Esophagus squamous epithelium (tissue), 5 donors: ENCODE measurements around the gene TNIK. TPM values are rescaled to one million over a fixed set of nuclear protein-coding genes. Genes with fewer than 3 reads are reported as not detected.

Experiments used
- DNase-seq: peaks from one replicate; lab custom pipeline; 2025; lab: John Stamatoyannopoulos, UW
- H3K27ac ChIP-seq, 4 donors: fragments of 200-600 bp; sonication (generic); one replicate each; pipeline ENCODE4 v1.5.1; 2016 to 2019; ENCODE audit warnings: mild to moderate bottlenecking in 1 of 4
- H3K27me3 ChIP-seq, 4 donors: fragments of 200-600 bp; sonication (generic); 1 replicate in 3 of 4; 2 replicates in 1 of 4; pipeline versions ENCODE4 v1.5.1 to v1.6.0; 2017 to 2021; ENCODE audit warnings: antibody characterized with exemption in 1 of 4
- H3K36me3 ChIP-seq, 3 donors: fragments of 200-600 bp; sonication (generic); one replicate each; pipeline ENCODE4 v1.5.1; 2016 to 2019
- H3K4me1 ChIP-seq, 3 donors: fragments of 200-600 bp; sonication (generic); one replicate each; pipeline ENCODE4 v1.5.1; 2017 to 2019
- H3K4me3 ChIP-seq, 4 donors: fragments of 200-600 bp; sonication (generic); 1 replicate in 3 of 4; 2 replicates in 1 of 4; pipeline ENCODE4 v1.5.1; 2016 to 2019; ENCODE audit warnings: mild to moderate bottlenecking in 2 of 4, moderate library complexity in 1 of 4
- H3K9me3 ChIP-seq, 3 donors: fragments of 200-600 bp; sonication (generic); one replicate each; pipeline ENCODE4 v1.5.1; 2016 to 2019
- CTCF ChIP-seq, 6 experiments: fragments of 450-650 bp in 4 of 6; fragments of 200-600 bp in 2 of 6; sonication (generic) in 2 of 6; IDR thresholded peaks; one replicate each; pipeline ENCODE4 v1.5.1; 2016 to 2019; ENCODE audit warnings: antibody characterized with exemption in 6 of 6, mild to moderate bottlenecking in 4 of 6, moderate library complexity in 4 of 6
- POLR2A ChIP-seq, 4 donors: fragments of 450-650 bp; IDR thresholded peaks; one replicate each; pipeline ENCODE4 v1.6.1; 2017; ENCODE audit warnings: antibody characterized with exemption in 4 of 4, mild to moderate bottlenecking in 4 of 4, moderate library complexity in 3 of 4
- WGBS, 2 donors: methylation state at CpG; one replicate each; pipeline ENCODE4 v1.1.5; 2018; 5-methylcytosine and 5-hydroxymethylcytosine counted together
- intact Hi-C: fragments of 100-400 bp; cut with DNase I; formaldehyde crosslinking; loops from one replicate; pipeline ENCODE4 v1.15.0; 2022
- total RNA-seq, 4 donors: library from RNA; depleted of rRNA; stranded (reverse); fragments of >200 nt; gene quantifications; one replicate each; pipeline ENCODE4 v1.1.0, GENCODE V29; 2016
- donor health status: DM: yes; HTN: yes; CAD: no.

TNIK gene
- total RNA-seq, 4 donors from 2014 or later: 2.2 to 11.6 (median 4.7) TPM

GRCh38 chr3:171057072-171057471 is 403.1 kb downstream of the TNIK start:
- intact Hi-C loops: loop anchor here (10.0 kb wide), 1 partner anchor 508 kb away; no protein-coding TSS in a partner anchor
- Histone ChIP-seq H3K4me1 (no peaks in the 10 kb centered on the region), H3K36me3 (no peaks in the 10 kb centered on the region), H3K27me3 (no peaks in the 10 kb centered on the region), H3K27ac (no peak overlapping the region), H3K4me3 (no peak overlapping the region), H3K9me3 (no peaks in the 10 kb centered on the region)
- 84 to 86% methylated on average over 1 of the region's 1 CpG for WGBS, 2 donors
- DNase-seq: no peak
- no peak for TF ChIP-seq CTCF (IDR thresholded peaks at IDR 0.05)
- TF ChIP-seq POLR2A (IDR thresholded peaks at IDR 0.05): no peak

GRCh38 chr3:171056528-171056927 is 403.7 kb downstream of the TNIK start:
- H3K27ac ChIP-seq: no peak overlapping the region
- no peak for TF ChIP-seq POLR2A (IDR thresholded peaks at IDR 0.05)
- TF ChIP-seq CTCF (IDR thresholded peaks at IDR 0.05): no peak
- H3K27me3 ChIP-seq: no peaks in the 10 kb centered on the region
- 65 to 68% methylated on average over 5 of the region's 5 CpGs for WGBS, 2 donors
- intact Hi-C loops: loop anchor here (10.0 kb wide), 1 partner anchor 508 kb away; no protein-coding TSS in a partner anchor
- H3K9me3 ChIP-seq: no peaks in the 10 kb centered on the region
- no peaks in the 10 kb centered on the region for H3K4me1 ChIP-seq
- DNase-seq: no peak
- no peak overlapping the region for H3K4me3 ChIP-seq
- H3K36me3 ChIP-seq: no peaks in the 10 kb centered on the region

GRCh38 chr3:171055336-171056178 is 404.6 kb downstream of the TNIK start:
- no peak overlapping the region for H3K4me3 ChIP-seq
- DNase-seq: no peak
- intact Hi-C loops: loop anchor here (10.0 kb wide), 1 partner anchor 509 kb away; no protein-coding TSS in a partner anchor
- H3K36me3 ChIP-seq: no peaks in the 10 kb centered on the region
- no peak for TF ChIP-seq POLR2A (IDR thresholded peaks at IDR 0.05)
- TF ChIP-seq CTCF (IDR thresholded peaks at IDR 0.05): no peak
- no peaks in the 10 kb centered on the region for H3K27me3 ChIP-seq
- H3K9me3 ChIP-seq: no peaks in the 10 kb centered on the region
- no peaks in the 10 kb centered on the region for H3K4me1 ChIP-seq
- no peak overlapping the region for H3K27ac ChIP-seq
- 36 to 41% methylated on average over 4 of the region's 4 CpGs for WGBS, 2 donors

- DNase-seq: no peak
- intact Hi-C loops: loop anchor here (10.0 kb wide), 1 partner anchor 510 kb away; no protein-coding TSS in a partner anchor
- Histone ChIP-seq H3K4me3 (no peak overlapping the region), H3K36me3 (no peaks in the 10 kb centered on the region), H3K9me3 (no peaks in the 10 kb centered on the region), H3K4me1 (no peaks in the 10 kb centered on the region), H3K27me3 (no peaks in the 10 kb centered on the region), H3K27ac (no peak overlapping the region)
- TF ChIP-seq CTCF (IDR thresholded peaks at IDR 0.05) (no peak), POLR2A (IDR thresholded peaks at IDR 0.05) (no peak)
These were observed 405.3 kb downstream of the TNIK start for GRCh38 chr3:171054921-171055320.

GRCh38 chr3:171054231-171054630 is 406.0 kb downstream of the TNIK start:
- H3K4me3 ChIP-seq: no peak overlapping the region
- no peaks in the 10 kb centered on the region for H3K36me3 ChIP-seq
- no peaks in the 10 kb centered on the region for H3K27me3 ChIP-seq
- H3K9me3 ChIP-seq: no peaks in the 10 kb centered on the region
- intact Hi-C loops: loop anchor here (10.0 kb wide), 1 partner anchor 511 kb away; no protein-coding TSS in a partner anchor
- no peak for DNase-seq
- H3K27ac ChIP-seq: no peak overlapping the region
- WGBS, 2 donors: 67 to 100% methylated on average over 1 of the region's 1 CpG
- no peaks in the 10 kb centered on the region for H3K4me1 ChIP-seq
- TF ChIP-seq POLR2A (IDR thresholded peaks at IDR 0.05): no peak
- TF ChIP-seq CTCF (IDR thresholded peaks at IDR 0.05): no peak
